ENCODE measurements around the gene ADAM11. TPM values are rescaled to one million over a fixed set of nuclear protein-coding genes. Genes with fewer than 3 reads are reported as not detected.

ADAM11 gene
- total RNA-seq, 4 donors from 2014 or later: 0.10 to 4.2 (median 1.3) TPM

DNA sequence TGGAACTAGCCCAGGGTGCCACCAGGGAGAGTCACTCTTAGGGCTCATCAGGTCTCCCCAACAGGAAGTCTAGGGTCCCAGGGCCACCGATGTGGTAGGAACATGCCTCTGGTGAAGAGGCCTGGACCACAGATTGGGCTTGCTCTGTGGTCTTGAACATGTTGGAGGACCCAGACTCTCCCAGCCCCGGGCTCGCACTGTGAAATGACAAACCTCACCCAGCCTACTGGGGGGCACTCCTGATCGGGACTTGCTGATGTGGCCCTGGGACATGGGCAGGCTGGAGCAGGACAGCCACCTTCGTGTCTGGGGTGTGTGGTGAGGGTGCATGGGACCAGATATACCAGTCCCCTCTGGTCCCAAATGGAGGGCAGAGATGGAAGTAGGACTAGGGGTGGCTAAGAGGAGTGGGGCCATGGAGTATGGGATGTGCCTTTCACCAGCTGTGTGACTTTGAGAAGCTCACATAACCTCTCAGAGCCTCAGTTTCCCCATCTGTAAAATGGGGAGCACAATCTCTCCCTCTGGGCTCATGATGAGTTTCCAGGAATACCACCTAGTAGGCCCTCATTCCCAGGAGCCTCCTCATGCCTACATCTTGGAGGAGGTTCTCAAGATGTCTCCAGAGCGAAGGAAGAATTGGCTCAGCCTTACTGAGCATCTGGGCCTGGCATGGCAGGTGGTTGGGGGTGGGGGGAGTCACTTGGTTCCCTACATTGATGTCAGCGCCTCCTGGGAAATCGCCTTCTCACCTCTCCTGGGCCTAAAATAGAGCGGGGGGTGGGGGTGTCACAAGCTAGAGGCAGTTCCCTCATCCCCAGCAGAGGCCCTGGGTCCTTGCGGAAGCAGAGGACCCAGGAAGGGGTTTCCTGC lies 1.5 kb upstream of the ADAM11 start:
- TF ChIP-seq, protein P1, sequence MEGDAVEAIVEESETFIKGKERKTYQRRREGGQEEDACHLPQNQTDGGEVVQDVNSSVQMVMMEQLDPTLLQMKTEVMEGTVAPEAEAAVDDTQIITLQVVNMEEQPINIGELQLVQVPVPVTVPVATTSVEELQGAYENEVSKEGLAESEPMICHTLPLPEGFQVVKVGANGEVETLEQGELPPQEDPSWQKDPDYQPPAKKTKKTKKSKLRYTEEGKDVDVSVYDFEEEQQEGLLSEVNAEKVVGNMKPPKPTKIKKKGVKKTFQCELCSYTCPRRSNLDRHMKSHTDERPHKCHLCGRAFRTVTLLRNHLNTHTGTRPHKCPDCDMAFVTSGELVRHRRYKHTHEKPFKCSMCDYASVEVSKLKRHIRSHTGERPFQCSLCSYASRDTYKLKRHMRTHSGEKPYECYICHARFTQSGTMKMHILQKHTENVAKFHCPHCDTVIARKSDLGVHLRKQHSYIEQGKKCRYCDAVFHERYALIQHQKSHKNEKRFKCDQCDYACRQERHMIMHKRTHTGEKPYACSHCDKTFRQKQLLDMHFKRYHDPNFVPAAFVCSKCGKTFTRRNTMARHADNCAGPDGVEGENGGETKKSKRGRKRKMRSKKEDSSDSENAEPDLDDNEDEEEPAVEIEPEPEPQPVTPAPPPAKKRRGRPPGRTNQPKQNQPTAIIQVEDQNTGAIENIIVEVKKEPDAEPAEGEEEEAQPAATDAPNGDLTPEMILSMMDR (IDR thresholded peaks at IDR 0.05): no peak
- TF ChIP-seq EP300 (IDR thresholded peaks at IDR 0.05) (no peak), POLR2A (IDR thresholded peaks at IDR 0.05) (no peak), POLR2AphosphoS5 (IDR thresholded peaks at IDR 0.05) (no peak)
- 67% methylated on average over 1 of the region's 10 CpGs; no CpG with 5 or more reads in 1 of the 2 donors for WGBS, 2 donors (ENCODE audit: low coverage in 1 of 2)

DNA sequence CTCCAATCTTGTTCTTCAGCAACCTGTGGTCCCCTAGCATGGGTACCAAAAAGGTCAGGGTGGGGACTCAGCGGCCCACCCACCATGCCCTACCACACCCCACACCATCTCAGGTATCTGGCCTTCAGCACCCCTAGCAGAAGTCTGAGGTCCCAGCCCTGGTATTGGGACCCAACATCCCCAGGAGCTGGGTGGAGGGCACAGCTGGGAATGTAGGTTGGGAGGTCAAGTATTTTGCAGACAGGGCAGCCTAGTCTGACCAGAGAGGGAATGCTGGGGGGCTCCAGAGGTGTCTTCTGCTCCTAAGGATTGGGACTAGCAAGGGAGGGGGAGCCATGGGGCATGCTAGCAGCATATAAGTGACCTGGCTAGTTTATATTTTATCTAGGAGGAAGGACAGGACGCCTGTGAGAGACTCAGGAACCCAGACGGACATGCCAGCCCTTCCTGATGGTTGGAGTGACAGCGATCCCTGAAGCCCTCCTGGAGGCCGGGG lies 822 bp upstream of the ADAM11 start:
- Histone ChIP-seq H3K9me3 (no peaks in the 10 kb centered on the region), H3K27ac (no peak overlapping the region), H3K27me3 (peaks cover 58% of the 10 kb centered on the region), H3K4me1 (peaks cover 0 to 18% (median 6%) of the 10 kb centered on the region in 3 donors), H3K36me3 (no peaks in the 10 kb centered on the region), H3K4me3 (no peak overlapping the region)
- TF ChIP-seq POLR2A (IDR thresholded peaks at IDR 0.05) (no peak), EP300 (IDR thresholded peaks at IDR 0.05) (no peak), POLR2AphosphoS5 (IDR thresholded peaks at IDR 0.05) (no peak)
- TF ChIP-seq, protein P1 (IDR thresholded peaks at IDR 0.05): no peak
- 63% methylated on average over 2 of the region's 5 CpGs; no CpG with 5 or more reads in 1 of the 2 donors for WGBS, 2 donors (ENCODE audit: low coverage in 1 of 2)
- no peak for ATAC-seq

More for the DNA sequence above, 1.5 kb upstream of the ADAM11 start:
- H3K4me3 ChIP-seq: no peak overlapping the region
- H3K27ac ChIP-seq: no peak overlapping the region
- no peaks in the 10 kb centered on the region for H3K9me3 ChIP-seq
- no peaks in the 10 kb centered on the region for H3K36me3 ChIP-seq
- ATAC-seq: no peak
- H3K27me3 ChIP-seq: peaks cover 52% of the 10 kb centered on the region
- peaks cover 0 to 18% (median 6%) of the 10 kb centered on the region in 3 donors for H3K4me1 ChIP-seq

DNA sequence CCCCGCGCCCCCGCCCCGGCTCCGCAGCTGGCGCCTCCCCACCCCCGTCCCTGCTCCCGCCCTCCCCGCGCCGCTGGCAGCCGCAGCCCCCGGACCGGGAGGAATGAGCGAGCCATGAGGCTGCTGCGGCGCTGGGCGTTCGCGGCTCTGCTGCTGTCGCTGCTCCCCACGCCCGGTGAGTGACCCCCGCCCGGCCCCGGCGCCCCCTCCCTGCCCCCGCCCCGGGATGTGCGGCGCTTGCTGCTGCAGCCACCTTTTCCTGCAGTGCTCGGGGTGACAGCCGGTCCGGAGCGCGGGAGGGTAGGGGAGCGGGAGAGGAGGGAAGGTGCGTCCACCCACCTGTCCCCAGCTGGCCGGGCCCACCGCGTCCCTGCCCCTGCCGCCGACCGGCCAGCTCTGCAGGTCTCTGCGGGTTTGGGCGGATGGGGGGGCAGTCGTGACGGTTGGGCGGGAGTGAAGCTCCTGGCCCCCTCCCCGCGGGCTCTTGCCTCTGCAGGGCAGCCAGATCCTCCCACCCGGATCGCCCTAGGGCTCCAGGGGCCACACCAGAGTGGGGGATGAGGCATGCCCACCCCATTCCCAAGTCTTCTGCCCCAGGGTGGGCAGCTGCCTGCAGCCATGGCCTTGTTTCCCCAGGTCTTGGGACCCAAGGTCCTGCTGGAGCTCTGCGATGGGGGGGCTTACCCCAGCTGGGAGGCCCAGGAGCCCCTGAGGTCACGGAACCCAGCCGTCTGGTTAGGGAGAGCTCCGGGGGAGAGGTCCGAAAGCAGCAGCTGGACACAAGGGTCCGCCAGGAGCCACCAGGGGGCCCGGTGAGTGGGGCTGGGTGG lies 513 bp downstream of the ADAM11 start:
- no peaks in the 10 kb centered on the region for H3K9me3 ChIP-seq
- 60% methylated on average over 1 of the region's 60 CpGs; no CpG with 5 or more reads in 1 of the 2 donors for WGBS, 2 donors (ENCODE audit: low coverage in 1 of 2)
- peaks cover 60% of the 10 kb centered on the region for H3K27me3 ChIP-seq
- no peak overlapping the region for H3K27ac ChIP-seq
- H3K4me3 ChIP-seq: peak overlapping the region; percentile 26 to 56
- TF ChIP-seq POLR2AphosphoS5 (IDR thresholded peaks at IDR 0.05) (no peak), EP300 (IDR thresholded peaks at IDR 0.05) (no peak), POLR2A (IDR thresholded peaks at IDR 0.05) (no peak)
- TF ChIP-seq, protein P1 (IDR thresholded peaks at IDR 0.05): no peak
- no peaks in the 10 kb centered on the region for H3K36me3 ChIP-seq
- H3K4me1 ChIP-seq: peaks cover 0 to 18% (median 6%) of the 10 kb centered on the region in 3 donors
- ATAC-seq: peak; percentile 24

DNA sequence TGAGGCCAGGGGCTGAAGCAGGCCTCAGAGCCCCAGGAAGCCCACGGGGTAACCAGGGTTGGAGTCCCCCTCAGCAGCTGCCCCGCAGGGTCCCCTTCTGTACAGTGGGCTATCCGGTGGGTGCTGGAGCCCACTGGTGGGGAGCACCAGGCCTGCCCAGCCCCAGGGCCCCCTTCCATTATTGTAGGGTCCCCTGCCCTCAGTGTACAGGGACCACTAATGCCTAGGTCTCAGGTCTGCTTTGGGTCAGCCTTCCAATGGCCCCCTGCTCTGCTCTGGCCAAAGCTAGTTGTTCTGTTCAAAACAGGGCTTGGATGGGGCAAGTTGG lies 1.1 kb downstream of the ADAM11 start:
- Histone ChIP-seq H3K4me1 (peaks cover 0 to 18% (median 6%) of the 10 kb centered on the region in 3 donors), H3K9me3 (no peaks in the 10 kb centered on the region), H3K27me3 (peaks cover 66% of the 10 kb centered on the region), H3K27ac (no peak overlapping the region), H3K4me3 (no peak overlapping the region), H3K36me3 (no peaks in the 10 kb centered on the region)
- TF ChIP-seq EP300 (IDR thresholded peaks at IDR 0.05): no peak
- TF ChIP-seq, protein P1 (IDR thresholded peaks at IDR 0.05): no peak
- no peak for TF ChIP-seq POLR2AphosphoS5 (IDR thresholded peaks at IDR 0.05)
- no peak for TF ChIP-seq POLR2A (IDR thresholded peaks at IDR 0.05)
- no CpG with 5 or more reads among the region's 3 CpGs for WGBS, 2 donors (ENCODE audit: low coverage in 1 of 2)
- no peak for ATAC-seq

Measured in gastroesophageal sphincter (tissue), 4 donors.